Gastrocnemius medialis (tissue), 4 donors: ENCODE measurements around the gene GRID2. TPM values are rescaled to one million over a fixed set of nuclear protein-coding genes. Genes with fewer than 3 reads are reported as not detected.

Source experiments
- ATAC-seq, 2 donors: fragments of 150-250 bp; one replicate each; pipeline ENCODE4 v1.9.1; 2016
- DNase-seq, 2 donors: peaks; one replicate each; pipeline ENCODE4 v3.0.0-alpha.2; 2019
- H3K27ac ChIP-seq, 4 donors: fragments of 200-600 bp; sonication (generic); 1 replicate in 1 of 4; 2 replicates in 3 of 4; pipeline ENCODE4 v1.5.1; 2016 to 2018; ENCODE audit warnings: mild to moderate bottlenecking in 2 of 4, moderate library complexity in 1 of 4
- H3K27me3 ChIP-seq, 3 donors: fragments of 200-600 bp; sonication (generic) in 2 of 3; 1 replicate in 1 of 3; 2 replicates in 2 of 3; pipeline versions ENCODE4 v1.5.1 to v1.6.0; 2016 to 2019; ENCODE audit warnings: mild to moderate bottlenecking in 1 of 3, moderate library complexity in 1 of 3
- H3K36me3 ChIP-seq, 2 donors: fragments of 200-600 bp; sonication (generic) in 1 of 2; one replicate each; pipeline ENCODE4 v1.5.1; 2017 to 2018
- H3K4me1 ChIP-seq, 2 donors: fragments of 200-600 bp; sonication (generic) in 1 of 2; one replicate each; pipeline ENCODE4 v1.5.1; 2016 to 2017; ENCODE audit warnings: mild to moderate bottlenecking in 2 of 2
- H3K4me3 ChIP-seq, 4 donors: fragments of 200-600 bp; sonication (generic) in 3 of 4; 1 replicate in 1 of 4; 2 replicates in 3 of 4; pipeline ENCODE4 v1.5.1; 2016 to 2019; ENCODE audit warnings: mild to moderate bottlenecking in 2 of 4
- H3K9me3 ChIP-seq, 3 donors: fragments of 200-600 bp; sonication (generic) in 2 of 3; 1 replicate in 1 of 3; 2 replicates in 2 of 3; pipeline ENCODE4 v1.5.1; 2016 to 2019
- POLR2A ChIP-seq, 2 donors: fragments of 450-650 bp; IDR thresholded peaks; one replicate each; pipeline ENCODE4 v1.6.1; 2017; ENCODE audit warnings: antibody characterized with exemption in 2 of 2, mild to moderate bottlenecking in 2 of 2, moderate library complexity in 2 of 2
- in situ Hi-C, 4 donors: fragments of 200-750 bp; cut with MboI; loops; one replicate each; pipeline versions ENCODE4 v1.15.0 to v1.8.0; 2017; ENCODE audit warnings: low sequenced_read_pairs in 4 of 4
- intact Hi-C: fragments of 100-400 bp; cut with DNase I; formaldehyde crosslinking; loops from one replicate; pipeline ENCODE4 v1.15.1; 2023; ENCODE audit warnings: low total_unique reads
- total RNA-seq, 4 donors: library from RNA; depleted of rRNA; stranded (reverse); fragments of >200 nt; gene quantifications; one replicate each; pipeline versions ENCODE4 v1.1.0 to v1.2.3, GENCODE V29; 2016
- TF ChIP-seq, protein P1 (sequence below), 5 experiments: fragments of 450-650 bp in 3 of 5; fragments of 200-600 bp in 2 of 5; sonication (generic) in 2 of 5; IDR thresholded peaks in 4 of 5; conservative IDR thresholded peaks in 1 of 5; 1 replicate in 4 of 5; 2 replicates in 1 of 5; pipeline ENCODE4 v1.5.1; 2016 to 2019; ENCODE audit warnings: antibody characterized with exemption in 5 of 5, mild to moderate bottlenecking in 3 of 5, moderate library complexity in 3 of 5

The GRID2 gene
- total RNA-seq, 4 donors from 2014 or later = not detected

DNA sequence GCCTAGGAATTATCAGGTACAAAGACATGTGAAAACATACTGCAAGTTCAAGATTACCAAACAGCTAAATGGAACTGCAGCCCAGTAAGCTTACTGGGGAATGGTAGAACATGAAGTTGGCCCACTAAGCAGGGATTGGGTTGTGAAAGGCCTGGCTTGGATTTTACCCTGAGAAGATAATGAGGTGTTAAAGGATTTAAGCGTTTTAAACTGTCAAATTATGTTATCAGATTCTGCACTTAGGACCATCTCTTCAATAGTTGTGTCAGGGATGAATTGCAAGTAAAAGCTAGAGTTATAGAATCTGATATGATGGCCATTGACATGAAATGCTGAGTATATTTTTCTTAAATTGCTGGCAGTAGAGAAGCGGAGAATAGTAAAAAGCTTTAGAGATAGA, 225.7 kb downstream of the GRID2 start:
- intact Hi-C loops = no loop called here
- no peak overlapping the region for H3K27ac ChIP-seq
- H3K36me3 ChIP-seq = no peaks in the 10 kb centered on the region
- no peaks in the 10 kb centered on the region for H3K4me1 ChIP-seq
- H3K4me3 ChIP-seq = no peak overlapping the region
- no peak for TF ChIP-seq POLR2A (IDR thresholded peaks at IDR 0.05)
- in situ Hi-C loops = no loop called here
- DNase-seq (no peak), ATAC-seq (no peak)
- H3K27me3 ChIP-seq = no peaks in the 10 kb centered on the region
- no peaks in the 10 kb centered on the region for H3K9me3 ChIP-seq

GRCh38 chr4:92535599-92535998, 231.8 kb downstream of the GRID2 start:
- H3K27me3 ChIP-seq = no peaks in the 10 kb centered on the region
- H3K4me3 ChIP-seq = no peak overlapping the region
- no peaks in the 10 kb centered on the region for H3K4me1 ChIP-seq
- no peaks in the 10 kb centered on the region for H3K36me3 ChIP-seq
- in situ Hi-C loops = no loop called here
- H3K9me3 ChIP-seq = no peaks in the 10 kb centered on the region
- H3K27ac ChIP-seq = no peak overlapping the region
- ATAC-seq (no peak), DNase-seq (no peak)
- no peak for TF ChIP-seq POLR2A (IDR thresholded peaks at IDR 0.05)
- TF ChIP-seq, protein P1, sequence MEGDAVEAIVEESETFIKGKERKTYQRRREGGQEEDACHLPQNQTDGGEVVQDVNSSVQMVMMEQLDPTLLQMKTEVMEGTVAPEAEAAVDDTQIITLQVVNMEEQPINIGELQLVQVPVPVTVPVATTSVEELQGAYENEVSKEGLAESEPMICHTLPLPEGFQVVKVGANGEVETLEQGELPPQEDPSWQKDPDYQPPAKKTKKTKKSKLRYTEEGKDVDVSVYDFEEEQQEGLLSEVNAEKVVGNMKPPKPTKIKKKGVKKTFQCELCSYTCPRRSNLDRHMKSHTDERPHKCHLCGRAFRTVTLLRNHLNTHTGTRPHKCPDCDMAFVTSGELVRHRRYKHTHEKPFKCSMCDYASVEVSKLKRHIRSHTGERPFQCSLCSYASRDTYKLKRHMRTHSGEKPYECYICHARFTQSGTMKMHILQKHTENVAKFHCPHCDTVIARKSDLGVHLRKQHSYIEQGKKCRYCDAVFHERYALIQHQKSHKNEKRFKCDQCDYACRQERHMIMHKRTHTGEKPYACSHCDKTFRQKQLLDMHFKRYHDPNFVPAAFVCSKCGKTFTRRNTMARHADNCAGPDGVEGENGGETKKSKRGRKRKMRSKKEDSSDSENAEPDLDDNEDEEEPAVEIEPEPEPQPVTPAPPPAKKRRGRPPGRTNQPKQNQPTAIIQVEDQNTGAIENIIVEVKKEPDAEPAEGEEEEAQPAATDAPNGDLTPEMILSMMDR (IDR thresholded peaks at IDR 0.05 in 4 of 5, conservative IDR thresholded peaks at IDR 0.05 in 1 of 5) = no peak
- intact Hi-C loops = no loop called here

GRCh38 chr4:92551616-92552015, 247.8 kb downstream of the GRID2 start:
- no peaks in the 10 kb centered on the region for H3K36me3 ChIP-seq
- ATAC-seq = no peak
- in situ Hi-C loops = no loop called here

GRCh38 chr4:92566269-92566668, 262.5 kb downstream of the GRID2 start:
- in situ Hi-C loops (no loop called here), intact Hi-C loops (no loop called here)
- no peaks in the 10 kb centered on the region for H3K9me3 ChIP-seq
- no peaks in the 10 kb centered on the region for H3K27me3 ChIP-seq
- H3K4me3 ChIP-seq = no peak overlapping the region
- DNase-seq (no peak), ATAC-seq (no peak)
- no peak overlapping the region for H3K27ac ChIP-seq
- no peaks in the 10 kb centered on the region for H3K4me1 ChIP-seq
- H3K36me3 ChIP-seq = no peaks in the 10 kb centered on the region
- no peak for TF ChIP-seq POLR2A (IDR thresholded peaks at IDR 0.05)
- TF ChIP-seq, protein P1 (IDR thresholded peaks at IDR 0.05 in 4 of 5, conservative IDR thresholded peaks at IDR 0.05 in 1 of 5) = no peak

More at GRCh38 chr4:92551616-92552015, 247.8 kb downstream of the GRID2 start:
- DNase-seq = no peak
- H3K27ac ChIP-seq = no peak overlapping the region
- intact Hi-C loops = no loop called here
- no peak for TF ChIP-seq POLR2A (IDR thresholded peaks at IDR 0.05)
- TF ChIP-seq, protein P1 (IDR thresholded peaks at IDR 0.05 in 4 of 5, conservative IDR thresholded peaks at IDR 0.05 in 1 of 5) = no peak
- no peaks in the 10 kb centered on the region for H3K9me3 ChIP-seq
- H3K27me3 ChIP-seq = no peaks in the 10 kb centered on the region
- H3K4me3 ChIP-seq = no peak overlapping the region
- H3K4me1 ChIP-seq = no peaks in the 10 kb centered on the region

- no peak overlapping the region for H3K27ac ChIP-seq
- no peaks in the 10 kb centered on the region for H3K4me1 ChIP-seq
- no peak overlapping the region for H3K4me3 ChIP-seq
- intact Hi-C loops = no loop called here
- ATAC-seq (no peak), DNase-seq (no peak)
- no peak for TF ChIP-seq POLR2A (IDR thresholded peaks at IDR 0.05)
- TF ChIP-seq, protein P1 (IDR thresholded peaks at IDR 0.05 in 4 of 5, conservative IDR thresholded peaks at IDR 0.05 in 1 of 5) = no peak
- H3K27me3 ChIP-seq = no peaks in the 10 kb centered on the region
- H3K36me3 ChIP-seq = no peaks in the 10 kb centered on the region
- in situ Hi-C loops = no loop called here
- H3K9me3 ChIP-seq = no peaks in the 10 kb centered on the region
Measured at GRCh38 chr4:92580816-92581215, 277.1 kb downstream of the GRID2 start.
